GM23338 (cell line): ENCODE measurements around the gene RAD50. TPM values are rescaled to one million over a fixed set of nuclear protein-coding genes. Genes with fewer than 3 reads are reported as not detected.

Source experiments
- ATAC-seq: fragments of 200-7000 bp; cut with Tn5 transposase; 3 replicates; pipeline ENCODE4 v1.9.1; 2020
- DNase-seq: peaks from one replicate; pipeline ENCODE4 v3.0.0-alpha.2; 2015; ENCODE audit warnings: low spot score
- H2AFZ ChIP-seq: fragments of 200-600 bp; sonication (generic); 2 replicates; pipeline ENCODE4 v1.8.0; 2016; ENCODE audit warnings: antibody characterized with exemption, mild to moderate bottlenecking, moderate library complexity
- H3F3A ChIP-seq: fragments of 200-600 bp; sonication (generic); replicated peaks from 2 replicates; pipeline ENCODE4 v1.8.0; 2017; ENCODE audit warnings: antibody characterized with exemption, mixed run types, low read depth
- H3K27ac ChIP-seq: fragments of 200-600 bp; sonication (generic); 2 replicates; pipeline ENCODE4 v1.6.1; 2016; ENCODE audit warnings: low read depth
- H3K27me3 ChIP-seq: fragments of 200-600 bp; sonication (generic); 2 replicates; pipeline ENCODE4 v1.8.0; 2016; ENCODE audit warnings: mild to moderate bottlenecking, mixed run types, moderate library complexity; ENCODE audit not compliant: insufficient read depth
- H3K36me3 ChIP-seq: fragments of 200-600 bp; sonication (generic); 2 replicates; pipeline ENCODE4 v1.8.0; 2016; ENCODE audit warnings: mild to moderate bottlenecking; ENCODE audit not compliant: insufficient read depth
- H3K4me1 ChIP-seq: fragments of 200-600 bp; sonication (generic); 2 replicates; pipeline ENCODE4 v1.8.0; 2016; ENCODE audit warnings: mild to moderate bottlenecking, moderate library complexity; ENCODE audit not compliant: insufficient read depth
- H3K4me2 ChIP-seq: fragments of 200-600 bp; sonication (generic); 2 replicates; pipeline ENCODE4 v1.7.1; 2017; ENCODE audit warnings: mixed run types
- H3K4me3 ChIP-seq: fragments of 200-600 bp; sonication (generic); 2 replicates; pipeline ENCODE4 v1.6.1; 2016; ENCODE audit warnings: mixed run types
- H3K79me2 ChIP-seq: fragments of 200-600 bp; sonication (generic); replicated peaks from 2 replicates; pipeline ENCODE4 v1.8.0; 2017; ENCODE audit warnings: mild to moderate bottlenecking; ENCODE audit not compliant: insufficient read depth
- H3K9me2 ChIP-seq: fragments of 200-600 bp; sonication (generic); 2 replicates; pipeline ENCODE4 v1.8.0; 2017; ENCODE audit not compliant: insufficient read depth
- H4K20me1 ChIP-seq: fragments of 200-600 bp; sonication (generic); replicated peaks from 2 replicates; pipeline ENCODE4 v1.8.0; 2017; ENCODE audit warnings: mild to moderate bottlenecking; ENCODE audit not compliant: insufficient read depth
- H3K27ac Mint-ChIP-seq: 2 replicates; pipeline ENCODE4 v1.8.0; 2020; ENCODE audit warnings: inconsistent platforms, mild to moderate bottlenecking, moderate library complexity, mixed read lengths
- H3K27me3 Mint-ChIP-seq: 3 replicates; pipeline ENCODE4 v1.8.0; 2022; ENCODE audit warnings: low read depth, mild to moderate bottlenecking, moderate library complexity, mixed read lengths, inconsistent platforms; ENCODE audit not compliant: insufficient read depth, poor library complexity
- H3K36me3 Mint-ChIP-seq: 3 replicates; pipeline ENCODE4 v1.8.0; 2021; ENCODE audit warnings: low read depth, mild to moderate bottlenecking, inconsistent platforms, moderate library complexity, mixed read lengths
- H3K4me1 Mint-ChIP-seq: 3 replicates; pipeline ENCODE4 v1.8.0; 2020; ENCODE audit warnings: mild to moderate bottlenecking, inconsistent platforms, mixed read lengths
- H3K4me3 Mint-ChIP-seq: 3 replicates; pipeline ENCODE4 v1.8.0; 2021; ENCODE audit warnings: moderate library complexity, mild to moderate bottlenecking, inconsistent platforms, mixed read lengths
- H3K9me3 Mint-ChIP-seq: 3 replicates; pipeline ENCODE4 v1.8.0; 2020; ENCODE audit warnings: moderate library complexity, mild to moderate bottlenecking, inconsistent platforms, mixed read lengths
- CREB1 ChIP-seq: fragments of 250-450 bp; sonication (Bioruptor Pico); IDR thresholded peaks from 2 replicates; pipeline ENCODE4 v1.5.0; 2020; ENCODE audit warnings: low read depth, mild to moderate bottlenecking, moderate library complexity
- CTCF ChIP-seq, 2 experiments: fragments of 200-600 bp in 1 of 2; sonication (generic) in 1 of 2; conservative IDR thresholded peaks; 2 replicates each; pipeline versions ENCODE4 v1.5.1 to v1.6.1; 2016 to 2017; ENCODE audit warnings: antibody characterized with exemption in 2 of 2, low read depth in 2 of 2, mild to moderate bottlenecking in 2 of 2, moderate library complexity in 1 of 2
- ETS1 ChIP-seq: IDR thresholded peaks from 2 replicates; pipeline ENCODE4 v1.6.1; 2016; ENCODE audit warnings: antibody characterized with exemption
- EZH2 ChIP-seq: fragments of 200-600 bp; sonication (generic); IDR thresholded peaks from one replicate; pipeline ENCODE4 v1.8.0; 2017; ENCODE audit warnings: antibody characterized with exemption, mild to moderate bottlenecking, low read depth; ENCODE audit not compliant: unreplicated experiment
- EZH2phosphoT487 ChIP-seq: fragments of 200-600 bp; sonication (generic); IDR thresholded peaks from one replicate; pipeline ENCODE4 v1.8.1; 2018; ENCODE audit warnings: antibody characterized with exemption; ENCODE audit not compliant: unreplicated experiment
- JUNB ChIP-seq: IDR thresholded peaks from one replicate; pipeline ENCODE4 v1.6.1; 2016; ENCODE audit warnings: antibody characterized with exemption; ENCODE audit not compliant: unreplicated experiment
- NANOG ChIP-seq: IDR thresholded peaks from 2 replicates; pipeline ENCODE4 v1.6.1; 2016; ENCODE audit warnings: antibody characterized with exemption, borderline replicate concordance
- POLR2AphosphoS5 ChIP-seq: IDR thresholded peaks from 2 replicates; pipeline ENCODE4 v1.6.1; 2016; ENCODE audit warnings: antibody characterized with exemption, low read depth
- REST ChIP-seq: IDR thresholded peaks from one replicate; pipeline ENCODE4 v1.6.1; 2018; ENCODE audit warnings: antibody characterized with exemption; ENCODE audit not compliant: unreplicated experiment
- STAT1 ChIP-seq: IDR thresholded peaks from one replicate; pipeline ENCODE4 v1.6.1; 2016; ENCODE audit warnings: antibody characterized with exemption; ENCODE audit not compliant: unreplicated experiment
- ZNF114 ChIP-seq: fragments of 250-450 bp; sonication (Bioruptor Pico); IDR thresholded peaks from 2 replicates; pipeline ENCODE4 v1.5.0; 2020; ENCODE audit warnings: mild to moderate bottlenecking, moderate library complexity
- ZNF331 ChIP-seq: fragments of 250-450 bp; sonication (Bioruptor Pico); IDR thresholded peaks from 2 replicates; pipeline ENCODE4 v1.5.0; 2020; ENCODE audit warnings: low read depth, mild to moderate bottlenecking, moderate library complexity
- ZNF462 ChIP-seq: fragments of 250-450 bp; sonication (Bioruptor Pico); IDR thresholded peaks from 2 replicates; pipeline ENCODE4 v1.5.0; 2020; ENCODE audit warnings: mild to moderate bottlenecking, moderate library complexity
- polyA plus RNA-seq: library from polyadenylated mRNA; unstranded; fragments of >200 nt; fragmentation: Nextera tagmentation; extraction: Ambion mirVana; gene quantifications from 2 replicates; pipeline ENCODE4 v1.2.1, GENCODE V29; 2016
- total RNA-seq: library from RNA; depleted of rRNA; stranded (reverse); fragments of >200 nt; shearing (Covaris generic); gene quantifications from 2 replicates; pipeline ENCODE4 v1.2.3, GENCODE V29; 2014

The RAD50 gene
- total and polyA plus RNA-seq, 2 experiments from 2014 or later, result 27.0 to 52.2 TPM

- ATAC-seq, result no peak
- Histone ChIP-seq H3K4me1 (no peaks in the 10 kb centered on the region), H3K27me3 (no peaks in the 10 kb centered on the region), H3K9me2 (no peaks in the 10 kb centered on the region), H3K27ac (no peak overlapping the region), H3K4me2 (no peak overlapping the region), H2AFZ (no peak overlapping the region), H3K4me3 (no peak overlapping the region), H3K79me2 (no peaks in the 10 kb centered on the region), H4K20me1 (no peaks in the 10 kb centered on the region), H3K36me3 (no peaks in the 10 kb centered on the region), H3F3A (no peaks in the 10 kb centered on the region)
- no peak for DNase-seq
- H3K4me1 Mint-ChIP-seq, result no peaks in the 10 kb centered on the region
- no peak overlapping the region for H3K4me3 Mint-ChIP-seq
- H3K9me3 Mint-ChIP-seq, result peaks cover 25% of the 10 kb centered on the region; the same call in 2 of the 3 replicates
- peaks cover 22% of the 10 kb centered on the region for H3K36me3 Mint-ChIP-seq
- H3K27me3 Mint-ChIP-seq, result no peaks in the 10 kb centered on the region
- TF ChIP-seq EZH2, result no peak
- TF ChIP-seq REST, result no peak
- TF ChIP-seq JUNB, result no peak
- TF ChIP-seq ETS1, result no peak
- no peak for TF ChIP-seq NANOG
- TF ChIP-seq EZH2phosphoT487, result no peak
- TF ChIP-seq ZNF331, result no peak
- no peak for TF ChIP-seq POLR2AphosphoS5
- no peak for TF ChIP-seq ZNF114 (CRISPR knock-in tag)
- no peak for TF ChIP-seq ZNF462 (CRISPR knock-in tag)
- no peak for TF ChIP-seq CREB1
- TF ChIP-seq STAT1, result no peak
- TF ChIP-seq CTCF (conservative IDR thresholded peaks at IDR 0.05; ENCODE audit: low read depth in 2 of 2), result no peak
- no peak overlapping the region for H3K27ac Mint-ChIP-seq
These were observed 46.7 kb upstream of the RAD50 start for GRCh38 chr5:132510076-132510475.
